Psoas muscle (tissue), 8 donors: Measurements from ENCODE around the gene TCL1A. TPM values are rescaled to one million over a fixed set of nuclear protein-coding genes. Genes with fewer than 3 reads are reported as not detected.

Source experiments
- ATAC-seq, 4 donors: fragments of 200-7000 bp; cut with Tn5 transposase; one replicate each; pipeline ENCODE4 v1.9.1; 2020; ENCODE audit warnings: moderate library complexity in 3 of 4, mild to moderate bottlenecking in 2 of 4
- DNase-seq, 2 donors: peaks; one replicate each; pipeline ENCODE4 v3.0.0-alpha.2; 2020
- H3K27ac ChIP-seq: fragments of 200-600 bp; one replicate; pipeline ENCODE4 v1.8.0; 2022
- H3K27me3 ChIP-seq, 3 donors: fragments of 200-600 bp in 1 of 3; one replicate each; pipeline versions ENCODE4 v1.6.1 to v1.8.0; 2013 to 2022; ENCODE audit warnings: low read length in 2 of 3, mild to moderate bottlenecking in 2 of 3, moderate library complexity in 1 of 3; ENCODE audit not compliant: insufficient read depth in 3 of 3
- H3K36me3 ChIP-seq, 2 donors: fragments of 200-600 bp in 1 of 2; one replicate each; pipeline versions ENCODE4 v1.6.1 to v1.8.0; 2013 to 2022; ENCODE audit warnings: low read depth in 1 of 2, mild to moderate bottlenecking in 1 of 2, moderate library complexity in 1 of 2; ENCODE audit not compliant: insufficient read depth in 1 of 2
- H3K4me1 ChIP-seq: fragments of 200-600 bp; one replicate; pipeline ENCODE4 v1.8.0; 2022
- H3K4me3 ChIP-seq: fragments of 200-600 bp; one replicate; pipeline ENCODE4 v1.8.0; 2022; ENCODE audit warnings: mild to moderate bottlenecking
- H3K9me3 ChIP-seq: fragments of 200-600 bp; one replicate; pipeline ENCODE4 v1.8.0; 2022
- CTCF ChIP-seq: fragments of 200-600 bp; IDR thresholded peaks from one replicate; pipeline ENCODE4 v1.8.0; 2022; ENCODE audit warnings: antibody characterized with exemption
- WGBS, 3 donors: extraction: QIAGEN DNeasy Blood & Tissue Kit; methylation state at CpG; one replicate each; pipeline versions ENCODE4 v1.1.6 to v1.1.7; 2013; 5-methylcytosine and 5-hydroxymethylcytosine counted together
- intact Hi-C, 2 donors: fragments of 100-400 bp; cut with DNase I; formaldehyde crosslinking; loops; one replicate each; pipeline versions ENCODE4 v1.11.0 to v1.14.2; 2022
- polyA plus RNA-seq, 3 donors: library from polyadenylated mRNA; stranded (reverse); fragments of 200-250 nt; gene quantifications; one replicate each; pipeline ENCODE4 v1.2.3, GENCODE V29; 2013
- total RNA-seq, 4 donors: library from RNA; stranded (reverse); fragmentation: NEBNext Ultra II Directional in 2 of 4; extraction: Animal tissue kit (Norgen Biotek cat#: 25700) in 2 of 4; gene quantifications; one replicate each; pipeline versions ENCODE4 v1.2.1 to v1.2.4, GENCODE V29; 2021 to 2023
- donor health status: healthy with polysubstance abuse.
- donor health status: DM: no; HTN: no; CAD: no; lungs with moderate emphysema.
- donor health status: Bipolar disorder and iron deficiency.
- donor health status: healthy.
- donor health status: DM: yes; HTN: yes; CAD: no.
- donor health status: DM: no; HTN: no; CAD: no.
- donor health status: DM: no; HTN: no; CAD: no.
- donor health status: DM: yes; HTN: yes; CAD: no.

The TCL1A gene
- total and polyA plus RNA-seq, 7 donors = 0.05 to 0.48 (median 0.17) TPM; not detected in 4

- no peaks in the 10 kb centered on the region for H3K36me3 ChIP-seq
- ATAC-seq (no peak), DNase-seq (no peak)
- no peaks in the 10 kb centered on the region for H3K27me3 ChIP-seq
- H3K4me1 ChIP-seq = no peaks in the 10 kb centered on the region
- H3K4me3 ChIP-seq = no peak overlapping the region
- no peak overlapping the region for H3K27ac ChIP-seq
- intact Hi-C loops = no loop called here
- 68 to 70% (median 68%) methylated on average over 4 of the region's 4 CpGs for WGBS, 3 donors
- H3K9me3 ChIP-seq = no peaks in the 10 kb centered on the region
- TF ChIP-seq CTCF = no peak
Observed at GRCh38 chr14:95677179-95677835, 36.6 kb downstream of the TCL1A start.

DNA sequence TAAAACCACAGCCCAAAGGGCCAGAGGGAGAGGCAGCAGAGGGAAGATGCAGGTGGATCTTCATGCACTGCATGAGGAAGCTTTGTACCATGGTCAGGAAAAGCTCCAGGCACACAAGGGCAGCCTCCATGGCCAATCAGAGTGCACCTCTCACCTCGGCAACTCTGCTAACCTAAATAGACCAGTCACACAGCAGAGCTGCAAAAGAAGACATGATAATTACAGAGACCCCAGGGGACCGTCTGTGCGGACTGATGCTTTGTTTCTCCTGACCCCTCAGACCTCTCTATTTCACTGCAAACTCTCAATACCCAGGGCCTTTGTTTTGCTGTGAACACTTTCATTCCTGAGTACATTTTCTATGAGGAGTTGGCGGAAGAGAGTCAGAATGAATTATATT is 38.4 kb downstream of the TCL1A start:
- ATAC-seq = no peak
- Histone ChIP-seq H3K4me3 (no peak overlapping the region), H3K4me1 (no peaks in the 10 kb centered on the region), H3K9me3 (no peaks in the 10 kb centered on the region), H3K27me3 (no peaks in the 10 kb centered on the region), H3K27ac (no peak overlapping the region), H3K36me3 (no peaks in the 10 kb centered on the region)
- intact Hi-C loops = no loop called here
- TF ChIP-seq CTCF = no peak
- DNase-seq = no peak
- WGBS, 3 donors = 51 to 56% (median 51%) methylated on average over 4 of the region's 4 CpGs

- TF ChIP-seq CTCF = no peak
- Histone ChIP-seq H3K27ac (no peak overlapping the region), H3K4me3 (no peak overlapping the region), H3K4me1 (no peaks in the 10 kb centered on the region), H3K36me3 (no peaks in the 10 kb centered on the region), H3K27me3 (no peaks in the 10 kb centered on the region), H3K9me3 (no peaks in the 10 kb centered on the region)
- WGBS, 3 donors = 70 to 82% (median 82%) methylated on average over 3 to 4 of the region's 4 CpGs
- DNase-seq (no peak), ATAC-seq (no peak)
- intact Hi-C loops = no loop called here
Observed at GRCh38 chr14:95674613-95675012, 39.3 kb downstream of the TCL1A start.

DNA sequence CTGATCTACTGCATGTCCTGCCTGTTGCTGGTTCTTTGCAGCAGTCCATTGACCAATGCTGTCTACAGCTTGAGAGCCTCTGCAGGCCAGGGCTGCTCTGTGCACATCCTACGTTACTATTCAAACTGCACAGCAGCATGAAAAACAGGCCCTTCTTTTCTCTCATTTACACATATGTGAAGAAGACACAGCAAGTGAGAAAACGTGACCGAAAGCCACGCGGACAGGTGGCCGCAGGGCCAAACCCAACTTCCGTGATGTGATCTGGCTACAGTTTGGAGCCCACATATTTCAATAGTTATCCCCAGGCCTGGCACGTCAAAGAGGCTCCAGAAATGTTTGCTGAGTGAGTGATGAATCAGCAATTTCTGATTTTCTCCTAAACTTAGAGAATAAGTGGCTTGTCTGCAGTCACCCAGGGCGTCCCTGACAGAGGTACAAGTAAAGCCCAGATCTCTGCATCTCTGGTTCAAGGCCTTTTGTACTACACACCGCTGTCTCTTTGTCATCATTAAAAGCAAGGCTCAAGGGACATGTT is 45.6 kb downstream of the TCL1A start:
- Histone ChIP-seq H3K4me3 (no peak overlapping the region), H3K27me3 (peaks cover 0 to 2% (median 0%) of the 10 kb centered on the region in 3 donors), H3K36me3 (no peaks in the 10 kb centered on the region), H3K9me3 (no peaks in the 10 kb centered on the region), H3K27ac (no peak overlapping the region), H3K4me1 (no peaks in the 10 kb centered on the region)
- ATAC-seq (no peak), DNase-seq (no peak)
- 77 to 80% (median 77%) methylated on average over 10 of the region's 10 CpGs for WGBS, 3 donors
- intact Hi-C loops = no loop called here
- no peak for TF ChIP-seq CTCF
